ENCODE data around the gene ZNF444. TPM values are rescaled to one million over a fixed set of nuclear protein-coding genes. Genes with fewer than 3 reads are reported as not detected.

The ZNF444 gene
- polyA plus RNA-seq, 3 donors = 2.7 to 6.9 (median 3.5) TPM

- peak overlapping the region; percentile 60 to 80 (median 64) for H3K4me3 ChIP-seq (replicated peaks in 1 of 3; ENCODE audit: low read depth in 2 of 3, low read length in 3 of 3)
- WGBS (ENCODE audit: insufficient coverage) = under 1% methylated on average over 80 of the region's 99 CpGs
- peak overlapping the region; percentile 94 to 98 (median 97) for H3K27ac Mint-ChIP-seq
- H2AFZ ChIP-seq (ENCODE audit: insufficient read depth, low read depth, low read length, poor library complexity, severe bottlenecking) = peak overlapping the region; percentile 75
- H3K9me3 Mint-ChIP-seq = peaks cover 0 to 3% (median 0%) of the 10 kb centered on the region in 7 donors
- peaks cover 0 to 16% of the 10 kb centered on the region in 2 donors for H3K36me3 ChIP-seq (replicated peaks in 1 of 2; ENCODE audit: control insufficient read depth in 1 of 2, insufficient read depth in 2 of 2, low read length in 2 of 2)
- H3K4me1 ChIP-seq (ENCODE audit: control insufficient read depth in 1 of 2, insufficient read depth in 2 of 2, low read length in 2 of 2) = peaks cover 31 to 48% of the 10 kb centered on the region in 2 donors
- no peaks in the 10 kb centered on the region for H3K27me3 Mint-ChIP-seq (ENCODE audit: low read depth in 3 of 3)
- H3K4me3 Mint-ChIP-seq = peak overlapping the region; percentile 84 to 92
- H3K79me2 ChIP-seq (ENCODE audit: insufficient read depth, low read length) = peaks cover 48% of the 10 kb centered on the region
- intact Hi-C loops (cut with micrococcal nuclease) = loop anchor here (1.0 to 2.0 kb wide), 3 partner anchors 9 to 194 kb away; partner anchors contain the start of genes ZNF444 (in 2 of the 2) and ZSCAN5A (in 1 of the 2)
- H3K9ac ChIP-seq (ENCODE audit: insufficient read depth, low read length, poor library complexity, severe bottlenecking) = peak overlapping the region; percentile 92
- H3K4me1 Mint-ChIP-seq = peaks cover 40% of the 10 kb centered on the region
- no peaks in the 10 kb centered on the region for H3K9me3 ChIP-seq (replicated peaks in 1 of 2; ENCODE audit: control insufficient read depth in 1 of 2, insufficient read depth in 1 of 2, low read length in 2 of 2)
- H3K27me3 ChIP-seq (ENCODE audit: control insufficient read depth in 2 of 2, insufficient read depth in 2 of 2, low read length in 2 of 2) = no peaks in the 10 kb centered on the region
- H3K27ac ChIP-seq (ENCODE audit: low read depth in 1 of 2, low read length in 2 of 2) = peak overlapping the region; percentile 95 to 96
- peak; percentile 22 for TF ChIP-seq CTCF (IDR thresholded peaks at IDR 0.05)
- peaks cover 8 to 26% of the 10 kb centered on the region in 2 donors for H3K36me3 Mint-ChIP-seq
- DNase-seq = peak; percentile 85 to 96 (median 96)
- H4K20me1 ChIP-seq (ENCODE audit: insufficient read depth, low read length) = peaks cover 46% of the 10 kb centered on the region
- H3K4me2 ChIP-seq (replicated peaks; ENCODE audit: extremely low read depth, low read length, poor library complexity, severe bottlenecking) = peak overlapping the region; percentile 79
These were observed 20.5 kb upstream of the ZNF444 start for GRCh38 chr19:56120371-56121179.
